NT2/D1 (cell line): Measurements from ENCODE around the gene GPR4.

Experiments
- SUZ12 ChIP-seq: IDR thresholded peaks from 2 replicates; pipeline ENCODE4 v1.6.1; 2011; ENCODE audit not compliant: insufficient read length, insufficient read depth; ENCODE audit errors: extremely low read depth
- YY1 ChIP-seq: IDR thresholded peaks from 2 replicates; pipeline ENCODE4 v1.6.1; 2011; ENCODE audit not compliant: insufficient read length, insufficient read depth
- ZNF274 ChIP-seq: IDR thresholded peaks from 2 replicates; pipeline ENCODE4 v1.6.1; 2011; ENCODE audit warnings: mild to moderate bottlenecking, low read depth, low read length

- no peak for TF ChIP-seq YY1
- TF ChIP-seq SUZ12: no peak
- no peak for TF ChIP-seq ZNF274
Observed at GRCh38 chr19:45569619-45570421, 32.2 kb downstream of the GPR4 start.
